Kidney (tissue), 14 donors: Measurements from ENCODE around the gene BHLHE40. TPM values are rescaled to one million over a fixed set of nuclear protein-coding genes. Genes with fewer than 3 reads are reported as not detected.

Experiments used
- DNase-seq, 5 donors: peaks; one replicate each; pipeline ENCODE4 v3.0.0-alpha.2; 2013 to 2020
- FAIRE-seq: peaks from 2 replicates; lab custom pipeline; 2012; peaks lifted over from hg19 to GRCh38; lab: Jason Lieb, UNC
- H3K27ac ChIP-seq, 2 donors: one replicate each; pipeline ENCODE4 v1.7.0; 2013; ENCODE audit warnings: low read depth in 2 of 2, low read length in 2 of 2, inconsistent platforms in 1 of 2
- H3K27me3 ChIP-seq: one replicate; pipeline ENCODE4 v1.7.1; 2013; ENCODE audit warnings: low read length, inconsistent platforms; ENCODE audit not compliant: control insufficient read depth, insufficient read depth
- H3K36me3 ChIP-seq, 3 donors: one replicate each; pipeline versions ENCODE4 v1.7.0 to v1.7.1; 2013; ENCODE audit warnings: low read length in 3 of 3, control low read depth in 1 of 3, inconsistent platforms in 1 of 3; ENCODE audit not compliant: insufficient read depth in 3 of 3, control insufficient read depth in 2 of 3
- H3K4me1 ChIP-seq, 3 donors: one replicate each; pipeline versions ENCODE4 v1.7.0 to v1.7.1; 2013; ENCODE audit warnings: low read length in 3 of 3, inconsistent platforms in 1 of 3, low read depth in 1 of 3; ENCODE audit not compliant: control insufficient read depth in 2 of 3, insufficient read depth in 2 of 3
- H3K4me3 ChIP-seq, 3 donors: one replicate each; pipeline versions ENCODE4 v1.7.0 to v1.8.1; 2013; ENCODE audit warnings: low read length in 3 of 3, control low read depth in 1 of 3, inconsistent platforms in 1 of 3
- H3K9ac ChIP-seq, 3 donors: one replicate each; pipeline versions ENCODE4 v1.7.0 to v1.7.1; 2013; ENCODE audit warnings: low read length in 3 of 3, control low read depth in 1 of 3, inconsistent platforms in 1 of 3
- H3K9me3 ChIP-seq, 3 donors: one replicate each; pipeline versions ENCODE4 v1.7.0 to v1.7.1; 2013; ENCODE audit warnings: low read length in 3 of 3, control low read depth in 1 of 3, inconsistent platforms in 1 of 3; ENCODE audit not compliant: control insufficient read depth in 2 of 3, insufficient read depth in 1 of 3
- intact Hi-C: fragments of 100-400 bp; cut with DNase I; formaldehyde crosslinking; loops from one replicate; pipeline ENCODE4 v1.11.1; 2022
- polyA plus RNA-seq: library from polyadenylated mRNA; stranded (reverse); fragments of 350-450 nt; fragmentation: Illumina TruSeq; extraction: RNeasy Lipid Tissue Mini Kit (QIAGEN cat#74804); gene quantifications from one replicate; pipeline ENCODE4 v1.2.3, GENCODE V29; 2014; ENCODE audit warnings: low read depth, low replicate concordance; ENCODE audit not compliant: insufficient read depth
- total RNA-seq: library from RNA; stranded (reverse); fragmentation: NEBNext Ultra II Directional; extraction: Animal tissue kit (Norgen Biotek cat#: 25700); gene quantifications from one replicate; pipeline ENCODE4 v1.2.1, GENCODE V29; 2021
- TF ChIP-seq, protein P1 (sequence below): IDR thresholded peaks from 3 replicates; pipeline ENCODE4 v1.5.1; 2012; ENCODE audit warnings: mild to moderate bottlenecking, moderate library complexity, borderline replicate concordance; ENCODE audit not compliant: insufficient read depth; ENCODE audit errors: extremely low read depth
- donor health status: control.
- donor health status: control.
- donor health status: control.
- donor health status: control.
- donor health status: control.
- donor health status: DM: yes; HTN: yes; CAD: no.
- donor health status: Normal renal cell carcinoma (clear cell type).

BHLHE40 gene
- total and polyA plus RNA-seq, 2 donors from 2014 or later: 39.4 to 147 TPM

GRCh38 chr3:4990069-4990468 is 10.8 kb downstream of the BHLHE40 start:
- Histone ChIP-seq H3K4me3 (no peak overlapping the region), H3K4me1 (peaks cover 3 to 14% (median 7%) of the 10 kb centered on the region in 3 donors), H3K27ac (no peak overlapping the region), H3K9me3 (no peaks in the 10 kb centered on the region), H3K9ac (no peak overlapping the region), H3K27me3 (no peaks in the 10 kb centered on the region), H3K36me3 (no peaks in the 10 kb centered on the region)
- TF ChIP-seq, protein P1, sequence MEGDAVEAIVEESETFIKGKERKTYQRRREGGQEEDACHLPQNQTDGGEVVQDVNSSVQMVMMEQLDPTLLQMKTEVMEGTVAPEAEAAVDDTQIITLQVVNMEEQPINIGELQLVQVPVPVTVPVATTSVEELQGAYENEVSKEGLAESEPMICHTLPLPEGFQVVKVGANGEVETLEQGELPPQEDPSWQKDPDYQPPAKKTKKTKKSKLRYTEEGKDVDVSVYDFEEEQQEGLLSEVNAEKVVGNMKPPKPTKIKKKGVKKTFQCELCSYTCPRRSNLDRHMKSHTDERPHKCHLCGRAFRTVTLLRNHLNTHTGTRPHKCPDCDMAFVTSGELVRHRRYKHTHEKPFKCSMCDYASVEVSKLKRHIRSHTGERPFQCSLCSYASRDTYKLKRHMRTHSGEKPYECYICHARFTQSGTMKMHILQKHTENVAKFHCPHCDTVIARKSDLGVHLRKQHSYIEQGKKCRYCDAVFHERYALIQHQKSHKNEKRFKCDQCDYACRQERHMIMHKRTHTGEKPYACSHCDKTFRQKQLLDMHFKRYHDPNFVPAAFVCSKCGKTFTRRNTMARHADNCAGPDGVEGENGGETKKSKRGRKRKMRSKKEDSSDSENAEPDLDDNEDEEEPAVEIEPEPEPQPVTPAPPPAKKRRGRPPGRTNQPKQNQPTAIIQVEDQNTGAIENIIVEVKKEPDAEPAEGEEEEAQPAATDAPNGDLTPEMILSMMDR: no peak
- FAIRE-seq (no peak), DNase-seq (no peak)
- intact Hi-C loops: no loop called here

GRCh38 chr3:4992118-4992517 is 12.9 kb downstream of the BHLHE40 start:
- no peak overlapping the region for H3K9ac ChIP-seq
- intact Hi-C loops: no loop called here
- no peaks in the 10 kb centered on the region for H3K27me3 ChIP-seq
- H3K27ac ChIP-seq: no peak overlapping the region
- FAIRE-seq (no peak), DNase-seq (no peak)
- no peaks in the 10 kb centered on the region for H3K9me3 ChIP-seq
- TF ChIP-seq, protein P1: no peak
- no peaks in the 10 kb centered on the region for H3K36me3 ChIP-seq
- H3K4me3 ChIP-seq: no peak overlapping the region
- H3K4me1 ChIP-seq: peaks cover 3 to 9% (median 6%) of the 10 kb centered on the region in 3 donors

DNA sequence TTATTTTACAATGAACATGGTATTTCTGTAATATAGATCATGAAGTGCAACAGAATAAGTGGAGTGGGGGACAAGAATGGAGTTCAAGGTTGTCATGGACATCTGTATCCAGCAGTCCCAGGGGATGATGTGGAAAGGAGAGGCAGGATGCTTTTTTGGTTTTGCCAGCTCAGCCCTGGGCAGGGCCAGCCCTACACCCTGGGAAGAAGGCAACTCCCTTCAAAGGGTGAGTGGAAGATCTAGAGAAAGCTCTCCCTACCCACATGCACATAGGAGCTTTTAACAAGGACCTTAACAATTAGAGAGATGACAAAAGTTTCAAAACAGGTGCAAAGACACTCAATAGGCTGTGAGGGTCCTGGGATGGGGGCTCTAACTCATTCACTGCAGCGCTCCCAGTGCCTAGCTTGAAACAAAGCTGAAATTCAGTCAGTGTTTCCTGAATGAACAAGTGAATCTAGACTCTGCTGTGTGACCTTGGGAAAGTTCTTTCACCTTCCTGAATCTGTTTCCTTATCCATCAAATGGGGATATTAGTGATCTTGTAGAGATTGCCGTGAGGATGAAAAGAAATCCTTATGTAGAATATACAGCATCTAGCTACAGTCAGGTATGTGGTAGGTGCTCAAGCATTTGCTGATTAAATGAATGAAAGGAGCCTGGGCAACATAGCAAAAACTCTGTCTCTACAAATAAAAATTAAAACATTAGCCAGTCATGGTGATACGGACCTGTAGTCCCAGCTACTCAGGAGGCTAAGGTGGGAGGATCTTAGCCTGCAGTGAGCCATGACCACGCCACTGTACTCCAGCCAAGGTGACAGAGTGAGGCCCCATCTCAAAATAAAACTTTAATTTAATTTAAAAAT is 14.3 kb downstream of the BHLHE40 start:
- no peak overlapping the region for H3K27ac ChIP-seq
- H3K36me3 ChIP-seq: no peaks in the 10 kb centered on the region
- no peak overlapping the region for H3K4me3 ChIP-seq
- intact Hi-C loops: no loop called here
- no peaks in the 10 kb centered on the region for H3K9me3 ChIP-seq
- peaks cover 0 to 9% (median 4%) of the 10 kb centered on the region in 3 donors for H3K4me1 ChIP-seq
- peak in 1 of 5 donors; percentile 10 for DNase-seq
- FAIRE-seq: no peak
- no peaks in the 10 kb centered on the region for H3K27me3 ChIP-seq
- TF ChIP-seq, protein P1: no peak
- no peak overlapping the region for H3K9ac ChIP-seq
